GM19099 (cell line): ENCODE measurements around the gene DPRX.

ENCODE experiments used
- POLR2A ChIP-seq: IDR thresholded peaks from 3 replicates; pipeline ENCODE4 v1.6.1; 2011; ENCODE audit warnings: low read depth; ENCODE audit not compliant: insufficient read length; ENCODE audit errors: extremely low read depth

DPRX gene

DNA sequence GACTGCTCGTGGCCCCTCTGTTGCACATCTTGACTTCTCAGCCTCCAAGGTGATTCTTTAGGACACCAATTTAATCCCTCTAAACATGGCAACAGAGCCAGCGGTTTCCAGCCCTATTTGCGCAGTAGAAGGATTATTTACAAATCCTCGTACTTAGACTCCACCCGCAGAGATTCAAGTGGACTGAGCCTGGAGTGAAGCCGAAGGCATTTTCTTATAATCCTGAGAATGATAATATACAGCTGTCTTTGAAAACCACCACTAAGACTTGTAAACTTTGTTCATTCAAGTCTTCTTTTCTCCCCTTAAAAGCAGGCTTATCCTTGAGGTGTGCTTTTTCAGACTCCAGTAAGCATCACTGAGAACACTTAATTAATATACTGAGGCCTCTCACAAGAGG lies 4.8 kb upstream of the DPRX start:
- TF ChIP-seq POLR2A: no peak

DNA sequence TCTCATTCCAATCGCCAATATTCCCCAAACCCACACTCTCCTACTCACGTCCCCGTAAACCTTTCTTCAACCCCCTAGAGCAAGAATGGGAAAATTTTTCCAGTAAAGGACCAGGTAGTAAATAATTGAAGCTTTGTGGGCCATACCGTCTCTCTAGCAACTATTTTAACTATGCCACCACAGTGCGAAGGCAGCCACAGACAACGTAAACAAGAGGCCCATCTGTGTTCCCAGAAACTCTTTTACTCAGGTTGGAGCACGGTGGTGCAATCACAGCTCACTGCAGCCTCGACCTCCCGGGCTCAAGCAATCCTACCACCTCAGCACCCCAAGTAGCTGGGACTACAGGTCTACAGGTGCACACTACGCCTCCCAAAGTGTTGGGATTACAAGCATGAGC lies 3.0 kb downstream of the DPRX start:
- TF ChIP-seq POLR2A: no peak

DNA sequence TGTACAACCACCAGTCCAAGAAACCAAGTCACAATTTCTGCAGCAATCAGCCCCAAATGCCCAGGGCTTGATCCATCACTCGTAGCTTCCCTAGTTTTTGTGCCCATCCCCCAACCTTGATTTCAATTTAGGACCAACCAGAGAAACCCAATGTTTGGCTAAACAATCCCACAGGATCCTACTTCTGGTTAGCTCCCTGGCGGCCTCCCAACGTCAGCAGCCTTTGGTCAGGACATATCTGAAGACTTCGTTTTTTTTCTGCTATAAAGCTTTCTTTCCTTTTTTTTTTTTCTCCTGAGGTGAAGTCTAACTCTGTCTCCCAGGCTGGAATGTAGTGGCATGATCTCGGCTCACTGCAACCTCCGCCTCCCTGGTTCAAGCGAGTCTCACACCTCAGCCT lies 7.7 kb downstream of the DPRX start:
- no peak for TF ChIP-seq POLR2A

DNA sequence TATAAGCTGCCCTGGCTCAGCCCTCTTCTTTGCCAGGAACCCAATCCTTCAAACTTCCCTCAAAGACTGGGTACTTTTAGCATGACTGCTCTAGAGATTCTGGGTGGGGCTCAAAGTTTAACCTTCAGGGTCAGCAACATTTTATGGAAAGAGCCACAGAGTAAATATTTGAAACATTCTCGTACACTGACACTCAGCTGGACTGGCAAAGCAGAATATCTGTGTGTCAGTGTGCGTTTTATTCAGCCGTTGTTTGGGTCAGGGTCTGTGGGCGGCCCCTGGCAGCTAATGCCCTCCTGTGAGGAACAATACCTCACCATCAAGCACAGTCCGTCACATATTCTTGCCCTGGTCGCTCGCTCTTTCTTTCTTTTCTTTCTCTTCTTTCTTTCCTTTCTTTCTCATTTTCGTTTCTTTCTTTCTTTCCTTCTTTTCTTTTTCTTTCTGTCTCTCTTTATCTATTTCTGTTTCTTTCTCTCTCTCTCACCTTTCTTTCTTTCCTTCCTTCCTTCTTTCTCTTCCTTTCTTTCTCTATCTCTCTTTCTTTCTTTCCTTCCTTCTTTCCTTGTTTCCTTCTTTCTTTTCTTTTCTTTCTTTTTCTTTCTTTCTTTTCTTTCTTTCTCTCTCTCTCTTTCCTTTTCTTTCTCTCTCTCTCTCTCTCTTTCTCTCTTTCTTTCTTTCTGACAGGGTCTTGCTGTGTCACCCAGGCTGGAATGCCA lies 10.7 kb downstream of the DPRX start:
- no peak for TF ChIP-seq POLR2A

DNA sequence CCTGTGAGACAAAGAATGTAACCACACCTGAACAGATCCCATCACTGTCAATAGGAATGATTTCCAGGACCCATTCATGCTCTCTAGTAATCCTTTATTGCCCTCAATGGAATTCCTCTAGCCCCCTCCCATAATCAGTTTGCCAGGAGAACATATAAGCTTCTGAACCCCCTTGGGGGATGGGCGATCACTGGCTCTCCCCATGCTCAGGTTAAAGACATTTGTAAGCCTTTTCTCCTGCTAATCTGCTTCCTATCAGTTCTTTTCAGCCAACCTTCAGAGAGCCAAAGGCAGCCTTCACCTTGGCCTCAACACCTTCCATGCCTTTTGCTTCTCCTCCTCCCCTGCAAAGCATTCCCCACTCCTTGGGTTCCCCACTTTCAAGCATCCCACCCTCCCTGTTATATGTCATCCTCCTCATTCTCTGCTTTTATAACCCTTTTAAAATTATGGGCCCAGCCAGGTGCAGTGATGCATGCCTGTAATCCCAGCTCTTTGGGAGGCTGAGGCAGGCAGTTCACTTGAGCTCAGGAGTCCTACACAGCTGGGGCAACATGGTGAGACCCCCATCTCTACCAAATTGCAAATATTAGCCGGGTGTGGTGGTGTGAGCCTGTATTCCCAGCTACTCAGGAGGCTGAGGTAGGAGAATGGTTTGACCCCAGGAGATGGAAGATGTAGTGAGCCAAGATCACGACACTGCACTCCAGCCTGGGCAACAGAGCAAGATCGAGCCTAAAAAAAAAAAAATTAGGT lies 12.4 kb downstream of the DPRX start:
- TF ChIP-seq POLR2A: no peak

DNA sequence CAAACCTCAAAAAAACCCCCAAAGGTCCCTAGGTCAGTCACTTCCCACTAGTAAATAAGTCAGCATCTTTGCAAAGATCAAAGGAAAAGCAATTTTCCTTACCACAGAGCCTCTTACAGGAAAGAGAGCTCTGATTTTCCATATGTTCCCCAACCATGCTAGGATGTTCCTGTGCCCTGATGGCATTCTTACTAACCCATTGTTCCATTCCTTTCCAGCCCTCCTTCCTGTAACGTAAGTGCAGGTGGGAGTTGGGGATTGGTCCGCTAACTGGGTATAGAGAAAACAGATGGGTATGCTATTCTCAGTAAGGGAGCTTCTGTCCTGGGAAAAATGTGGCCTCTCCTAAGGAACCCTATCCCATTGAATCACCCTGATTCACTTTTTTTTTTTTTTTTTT lies 14.3 kb downstream of the DPRX start:
- TF ChIP-seq POLR2A: no peak

DNA sequence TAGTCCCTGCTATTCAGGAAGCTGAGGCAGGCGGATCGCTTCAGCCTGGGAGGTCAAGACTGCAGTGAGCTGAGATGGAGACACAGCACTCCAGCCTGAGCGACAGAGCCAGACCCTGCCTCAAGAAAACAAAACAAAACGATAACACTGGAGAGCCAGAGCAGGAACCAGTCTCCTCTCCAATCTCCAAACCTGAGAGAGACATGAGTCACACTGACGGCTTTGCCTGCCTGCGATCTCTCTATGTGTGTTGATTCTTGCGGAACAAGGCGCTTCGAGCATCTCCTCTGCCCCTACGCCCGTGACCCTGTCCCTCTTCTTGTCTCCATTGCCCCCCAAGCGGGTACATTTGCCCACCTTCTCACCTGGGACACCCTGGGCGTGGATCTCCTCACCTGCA lies 15.6 kb downstream of the DPRX start:
- TF ChIP-seq POLR2A: no peak

DNA sequence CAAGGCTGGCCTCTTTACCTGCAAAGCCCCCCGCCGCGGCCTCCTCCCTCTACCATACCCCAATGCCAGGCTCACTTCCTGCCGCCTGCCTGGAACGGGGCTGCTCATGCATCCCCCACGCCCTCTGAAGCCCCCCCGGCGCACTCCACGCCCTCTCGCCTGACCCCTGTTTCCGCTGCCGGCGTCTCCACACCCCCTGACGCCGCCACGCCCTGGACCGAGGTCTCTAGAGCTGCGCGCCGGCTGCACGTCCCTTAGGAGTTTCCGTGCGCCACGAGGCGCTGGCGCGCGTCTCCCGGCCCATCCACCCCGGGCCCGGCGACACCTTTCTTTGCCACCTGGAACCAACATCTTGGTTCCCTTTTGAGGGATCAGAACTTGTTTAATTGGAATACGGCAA lies 16.0 kb downstream of the DPRX start:
- no peak for TF ChIP-seq POLR2A

DNA sequence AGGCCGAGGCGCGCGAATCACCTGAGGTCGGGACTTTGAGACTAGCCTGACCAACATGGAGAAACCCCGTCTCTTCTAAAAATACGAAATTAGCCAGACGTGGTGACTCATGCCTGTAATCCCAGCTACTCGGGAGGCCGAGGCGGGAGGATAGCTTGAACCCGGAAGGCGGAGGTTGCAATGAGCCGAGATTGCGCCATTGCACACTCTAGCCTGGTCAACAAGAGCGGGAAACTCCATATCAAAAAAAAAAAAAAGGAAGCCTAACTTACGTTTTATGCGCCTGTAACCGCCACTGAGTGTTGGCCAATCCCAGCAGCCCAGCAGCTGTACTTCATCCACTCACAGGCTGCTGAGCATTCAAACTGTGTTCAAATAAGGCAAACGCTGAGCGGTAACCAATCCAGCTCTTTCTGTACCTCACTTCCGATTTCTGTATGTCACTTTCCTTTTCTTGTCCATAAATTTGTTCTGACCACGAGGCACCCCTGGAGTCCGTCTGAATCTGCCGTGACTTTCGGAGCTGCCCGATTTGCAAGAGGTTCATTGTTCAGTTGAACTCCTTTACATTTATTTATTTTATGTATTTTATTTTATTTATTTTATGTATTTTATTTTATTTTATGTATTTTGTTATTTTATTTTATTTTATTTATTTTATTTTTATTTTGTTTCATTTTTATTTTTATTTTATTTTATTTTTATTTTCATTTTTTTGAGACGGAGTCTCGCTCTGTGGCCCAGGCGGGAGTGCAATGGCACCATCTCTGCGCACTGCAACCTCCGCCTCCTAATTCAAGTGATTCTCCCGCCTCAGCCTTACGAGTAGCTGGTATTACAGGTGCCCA lies 18.2 kb downstream of the DPRX start:
- TF ChIP-seq POLR2A: no peak

DNA sequence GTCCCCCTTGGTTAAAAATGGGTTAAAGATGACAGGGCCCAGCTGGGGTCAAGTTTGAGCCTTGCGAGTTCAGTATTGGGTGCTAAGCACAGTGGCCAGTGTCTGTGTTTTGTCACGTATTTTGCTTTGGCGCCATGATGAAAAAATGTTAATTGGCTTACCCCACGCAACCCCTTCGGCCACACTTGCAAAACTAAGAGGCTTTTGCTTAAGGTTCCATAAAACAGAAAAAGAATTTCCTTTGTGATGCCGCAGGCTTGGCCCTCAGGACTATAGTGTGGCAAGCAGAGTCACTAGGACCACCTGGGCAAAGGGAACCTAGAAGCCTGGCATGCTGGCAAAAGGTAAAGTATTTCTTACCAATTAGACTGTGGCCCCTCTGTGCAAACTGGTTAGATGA lies 20.7 kb downstream of the DPRX start:
- no peak for TF ChIP-seq POLR2A

DNA sequence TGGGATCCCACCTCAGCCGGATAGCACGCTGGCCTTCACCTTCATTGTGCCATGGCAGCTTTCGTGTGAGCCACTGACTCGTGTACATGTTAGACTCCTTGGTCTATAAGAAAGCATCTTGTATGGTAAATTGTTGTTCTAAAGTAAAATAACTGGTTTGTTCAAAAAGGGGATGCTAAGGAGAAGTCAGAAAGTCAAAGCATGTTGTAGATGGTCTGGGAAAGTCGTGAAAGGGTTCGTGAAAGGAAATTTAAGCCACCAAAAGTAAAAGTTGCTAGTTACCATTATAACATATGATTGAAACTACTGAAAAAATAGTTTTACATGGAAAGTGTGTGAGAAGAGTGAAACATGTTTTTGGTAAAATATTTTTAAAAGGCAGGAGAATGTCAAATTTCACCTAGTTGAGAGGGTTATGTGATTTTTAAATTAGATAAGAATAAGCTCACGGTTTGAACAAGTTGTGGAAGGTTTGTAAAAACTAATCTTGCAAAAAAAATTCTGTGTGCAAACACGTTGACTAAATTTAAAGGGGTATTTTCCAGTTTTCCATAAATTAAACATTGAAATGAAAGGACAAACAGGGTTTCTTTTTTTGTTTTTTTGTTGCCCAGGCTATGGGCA lies 23.4 kb downstream of the DPRX start:
- no peak for TF ChIP-seq POLR2A

DNA sequence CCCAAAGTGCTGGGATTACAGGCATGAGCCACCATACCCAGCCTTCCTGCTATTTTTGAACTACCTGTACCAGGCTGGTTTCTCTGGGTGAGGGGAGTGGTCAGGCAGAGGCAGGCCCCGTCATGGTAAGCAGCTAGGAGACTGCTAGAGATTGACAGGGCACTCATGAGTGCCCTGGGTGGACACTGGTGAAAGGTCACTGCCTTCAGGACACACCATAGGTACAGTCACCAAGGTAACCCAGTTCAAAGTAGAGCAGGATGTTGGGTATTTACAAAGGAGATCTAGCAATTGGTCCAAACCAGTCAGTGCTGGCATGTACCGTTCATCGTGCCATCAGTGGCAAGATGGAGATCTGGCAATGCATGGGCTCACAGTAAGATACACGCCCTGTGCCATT lies 25.5 kb downstream of the DPRX start:
- no peak for TF ChIP-seq POLR2A

DNA sequence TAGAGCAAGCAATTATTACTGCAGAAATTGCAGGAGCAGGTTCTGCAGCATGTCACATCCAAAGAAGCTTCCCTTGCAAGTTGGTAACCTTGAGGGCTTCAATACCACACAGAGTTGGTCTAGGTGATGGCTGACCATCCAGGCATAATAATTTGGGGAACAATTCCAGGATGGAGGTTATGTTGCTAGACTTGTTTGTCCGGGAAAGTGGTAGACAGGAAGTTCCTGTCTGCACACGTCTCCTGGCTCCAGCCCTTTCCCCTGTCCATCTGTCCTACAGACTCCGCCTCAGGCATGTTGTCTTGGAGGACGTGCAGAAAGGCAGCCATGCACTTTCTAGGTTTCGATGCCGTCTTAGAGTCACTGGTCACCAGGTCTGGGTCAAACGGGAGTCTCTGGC lies 26.0 kb downstream of the DPRX start:
- no peak for TF ChIP-seq POLR2A

DNA sequence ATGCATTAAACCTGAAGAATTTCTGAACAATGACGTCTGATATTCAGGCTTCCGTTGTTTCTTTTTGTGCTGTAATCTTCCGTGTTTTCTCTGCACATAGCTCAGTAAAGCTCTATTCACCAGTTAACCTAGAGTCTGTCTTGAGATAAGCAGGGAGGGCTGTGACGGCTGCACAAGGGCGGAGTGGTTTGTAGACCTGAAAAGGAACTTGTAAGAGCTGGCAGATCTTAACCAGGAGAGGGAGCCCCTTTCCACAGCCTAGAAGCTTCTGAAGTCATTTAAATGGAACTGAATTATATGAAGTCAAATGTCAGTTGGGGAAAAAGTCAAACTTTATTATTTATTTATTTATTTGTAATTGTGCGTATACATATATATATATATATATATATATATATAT lies 27.5 kb downstream of the DPRX start:
- no peak for TF ChIP-seq POLR2A

DNA sequence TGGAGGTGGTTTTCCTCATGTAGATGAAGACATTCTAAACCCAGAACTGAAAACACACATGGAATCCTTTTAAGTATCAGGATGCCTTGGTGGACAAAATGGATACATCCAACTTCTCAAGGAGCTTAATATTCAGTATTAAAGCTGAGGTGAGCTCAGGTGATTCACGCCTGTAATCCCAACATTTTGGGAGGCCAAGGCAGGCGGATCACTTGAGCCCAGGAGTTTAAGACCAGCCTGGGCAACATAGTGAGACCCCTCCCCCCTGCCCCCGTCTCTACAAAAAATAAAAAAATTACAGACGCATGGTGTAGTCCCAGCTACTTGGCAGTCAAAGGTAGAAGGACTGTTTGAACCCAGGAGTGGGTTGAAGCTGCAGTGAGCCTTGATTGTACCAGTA lies 28.8 kb downstream of the DPRX start:
- TF ChIP-seq POLR2A: no peak
